IMR-90 (cell line): ENCODE measurements around the gene TGFBI.
A peak's percentile ranks its signal among the peaks of the same experiment; 100 is the strongest.

Experiments
- CEBPB ChIP-seq: IDR thresholded peaks from 2 replicates; pipeline ENCODE4 v1.6.1; 2012; ENCODE audit warnings: low read depth, low read length, improper control_type of control experiment
- CHD1 ChIP-seq: IDR thresholded peaks from 2 replicates; pipeline ENCODE4 v1.6.1; 2012; ENCODE audit warnings: low read depth, low read length, improper control_type of control experiment
- CTCF ChIP-seq: conservative IDR thresholded peaks from 2 replicates; pipeline ENCODE4 v1.5.1; 2012; ENCODE audit warnings: mild to moderate bottlenecking, low read depth, low read length, improper control_type of control experiment
- ELK1 ChIP-seq: fragments of 150-350 bp; IDR thresholded peaks from 2 replicates; pipeline ENCODE4 v1.6.1; 2016; ENCODE audit warnings: low read depth, mild to moderate bottlenecking, low read length, moderate library complexity, borderline replicate concordance
- MAFK ChIP-seq: IDR thresholded peaks from 2 replicates; pipeline ENCODE4 v1.6.1; 2012; ENCODE audit warnings: low read depth, low read length, improper control_type of control experiment
- MAZ ChIP-seq: IDR thresholded peaks from 2 replicates; pipeline ENCODE4 v1.6.1; 2012; ENCODE audit warnings: low read depth, mild to moderate bottlenecking, low read length, improper control_type of control experiment, moderate library complexity, borderline replicate concordance
- MXI1 ChIP-seq: IDR thresholded peaks from 2 replicates; pipeline ENCODE4 v1.6.1; 2012; ENCODE audit warnings: low read depth, mild to moderate bottlenecking, low read length, moderate library complexity, borderline replicate concordance
- NFE2L2 ChIP-seq: fragments of 150-350 bp; IDR thresholded peaks from 2 replicates; pipeline ENCODE4 v1.6.1; 2016; ENCODE audit warnings: low read depth, mild to moderate bottlenecking, low read length
- POLR2A ChIP-seq: IDR thresholded peaks from 2 replicates; pipeline ENCODE4 v1.6.1; 2012; ENCODE audit warnings: mild to moderate bottlenecking, low read depth, low read length
- RAD21 ChIP-seq: IDR thresholded peaks from 2 replicates; pipeline ENCODE4 v1.6.1; 2012; ENCODE audit warnings: low read length, improper control_type of control experiment
- RCOR1 ChIP-seq: IDR thresholded peaks from 2 replicates; pipeline ENCODE4 v1.6.1; 2012; ENCODE audit warnings: mild to moderate bottlenecking, low read length, improper control_type of control experiment; ENCODE audit not compliant: insufficient replicate concordance
- RFX5 ChIP-seq: IDR thresholded peaks from 2 replicates; pipeline ENCODE4 v1.8.0; 2012; ENCODE audit warnings: low read depth, mild to moderate bottlenecking, low read length, moderate library complexity
- SMC3 ChIP-seq: fragments of 150-350 bp; IDR thresholded peaks from 2 replicates; pipeline ENCODE4 v1.6.1; 2016; ENCODE audit warnings: low read depth, mild to moderate bottlenecking, antibody characterized with exemption, low read length, moderate library complexity
- TF ChIP-seq, protein P1 (sequence below): fragments of 150-350 bp; IDR thresholded peaks from 2 replicates; pipeline ENCODE4 v1.6.1; 2017; ENCODE audit warnings: mild to moderate bottlenecking, antibody characterized with exemption, low read length, low read depth

DNA sequence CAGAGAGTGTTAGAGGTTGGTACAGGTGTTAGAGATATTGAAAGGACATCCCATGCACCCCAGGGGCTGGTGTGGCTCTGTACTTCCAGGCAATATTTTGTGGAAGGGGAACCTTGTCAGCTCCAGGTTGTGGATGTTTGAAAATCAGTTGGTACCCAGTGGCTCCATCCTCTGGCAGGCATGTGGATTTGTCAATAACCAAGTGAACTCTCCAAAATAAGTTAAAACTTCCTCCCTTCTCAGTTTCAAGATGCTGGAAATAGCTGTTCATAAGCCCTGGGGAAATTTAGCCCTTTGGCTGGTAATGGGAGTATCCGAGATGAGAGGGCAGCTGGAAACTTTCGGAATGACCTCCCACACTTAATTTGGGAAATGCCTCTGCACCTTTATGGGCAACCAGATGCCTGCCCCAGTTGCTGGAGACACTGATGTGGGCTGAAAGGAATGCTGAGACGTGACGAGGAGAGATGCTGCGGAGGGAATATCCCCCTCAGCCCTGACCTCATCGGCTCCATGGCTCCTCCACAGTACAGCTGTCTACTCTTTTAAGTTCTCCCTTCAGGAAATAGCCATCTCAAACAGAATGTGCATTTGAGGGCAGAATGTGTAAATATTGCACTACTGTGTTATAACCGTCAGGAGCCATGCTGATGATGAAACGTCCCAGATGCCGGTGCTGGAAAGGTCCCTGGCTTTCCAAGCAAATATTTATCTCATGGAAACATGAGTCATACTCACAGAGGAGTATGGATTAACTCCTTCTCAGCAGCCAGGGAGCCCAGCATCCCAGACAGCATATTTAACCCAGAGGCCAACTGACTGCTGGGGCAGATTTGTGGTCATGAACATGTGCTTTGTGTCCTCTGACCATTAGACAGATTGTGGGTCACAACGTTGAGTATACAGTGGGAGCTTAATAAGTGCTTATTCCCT lies 29.5 kb downstream of the TGFBI start:
- peak; percentile 76 for TF ChIP-seq CTCF
- TF ChIP-seq POLR2A: no peak
- TF ChIP-seq NFE2L2: peak; percentile 42; the same call in 1 of the 2 replicates
- peak; percentile 50 for TF ChIP-seq RAD21
- peak; percentile 90 for TF ChIP-seq RCOR1
- TF ChIP-seq, protein P1, sequence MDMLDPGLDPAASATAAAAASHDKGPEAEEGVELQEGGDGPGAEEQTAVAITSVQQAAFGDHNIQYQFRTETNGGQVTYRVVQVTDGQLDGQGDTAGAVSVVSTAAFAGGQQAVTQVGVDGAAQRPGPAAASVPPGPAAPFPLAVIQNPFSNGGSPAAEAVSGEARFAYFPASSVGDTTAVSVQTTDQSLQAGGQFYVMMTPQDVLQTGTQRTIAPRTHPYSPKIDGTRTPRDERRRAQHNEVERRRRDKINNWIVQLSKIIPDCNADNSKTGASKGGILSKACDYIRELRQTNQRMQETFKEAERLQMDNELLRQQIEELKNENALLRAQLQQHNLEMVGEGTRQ: peak; percentile 30; the same call in 1 of the 2 replicates
- TF ChIP-seq MAZ: no peak; the same call in 1 of the 2 replicates
- peak; percentile 98 for TF ChIP-seq CEBPB
- TF ChIP-seq MAFK: peak; percentile 58
- TF ChIP-seq RFX5: 0 out of 2 replicates have a peak, but pooled peaks have one; percentile 20
- TF ChIP-seq SMC3: peak; percentile 26; the same call in 1 of the 2 replicates
- no peak for TF ChIP-seq ELK1
- 0 out of 2 replicates have a peak, but pooled peaks have one; percentile 60 for TF ChIP-seq CHD1
- peak; percentile 68 for TF ChIP-seq MXI1
